Panc1 (cell line): ENCODE measurements around the gene OR2C3.

Experiments used
- SIN3A ChIP-seq: IDR thresholded peaks from 2 replicates; pipeline ENCODE4 v1.6.1; 2012; ENCODE audit warnings: low read depth, mild to moderate bottlenecking, low read length, moderate library complexity, borderline replicate concordance; ENCODE audit not compliant: insufficient read depth
- TF ChIP-seq, protein P1 (sequence below): fragments of 450-650 bp; IDR thresholded peaks from 2 replicates; pipeline ENCODE4 v1.5.1; 2017; ENCODE audit warnings: mild to moderate bottlenecking

DNA sequence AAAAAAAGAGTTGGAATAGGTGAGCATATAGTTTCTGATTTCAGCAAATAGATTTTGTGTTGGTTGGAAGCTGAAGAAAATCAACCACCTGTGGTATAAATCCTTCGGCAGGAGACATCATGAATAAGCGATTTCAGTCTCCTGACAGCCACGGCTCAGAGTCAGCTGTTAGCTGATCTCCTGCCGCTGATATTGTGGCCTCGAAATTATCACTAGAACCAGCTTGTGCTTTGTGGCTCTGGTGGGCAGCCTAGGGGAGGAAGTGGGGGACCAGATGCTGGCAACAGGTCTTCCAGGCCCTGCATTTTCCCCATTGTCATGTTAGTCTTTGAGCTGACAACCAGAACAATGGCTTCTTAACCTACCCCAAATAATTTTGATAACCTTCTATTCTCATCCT, 11.9 kb upstream of the OR2C3 start:
- TF ChIP-seq, protein P1, sequence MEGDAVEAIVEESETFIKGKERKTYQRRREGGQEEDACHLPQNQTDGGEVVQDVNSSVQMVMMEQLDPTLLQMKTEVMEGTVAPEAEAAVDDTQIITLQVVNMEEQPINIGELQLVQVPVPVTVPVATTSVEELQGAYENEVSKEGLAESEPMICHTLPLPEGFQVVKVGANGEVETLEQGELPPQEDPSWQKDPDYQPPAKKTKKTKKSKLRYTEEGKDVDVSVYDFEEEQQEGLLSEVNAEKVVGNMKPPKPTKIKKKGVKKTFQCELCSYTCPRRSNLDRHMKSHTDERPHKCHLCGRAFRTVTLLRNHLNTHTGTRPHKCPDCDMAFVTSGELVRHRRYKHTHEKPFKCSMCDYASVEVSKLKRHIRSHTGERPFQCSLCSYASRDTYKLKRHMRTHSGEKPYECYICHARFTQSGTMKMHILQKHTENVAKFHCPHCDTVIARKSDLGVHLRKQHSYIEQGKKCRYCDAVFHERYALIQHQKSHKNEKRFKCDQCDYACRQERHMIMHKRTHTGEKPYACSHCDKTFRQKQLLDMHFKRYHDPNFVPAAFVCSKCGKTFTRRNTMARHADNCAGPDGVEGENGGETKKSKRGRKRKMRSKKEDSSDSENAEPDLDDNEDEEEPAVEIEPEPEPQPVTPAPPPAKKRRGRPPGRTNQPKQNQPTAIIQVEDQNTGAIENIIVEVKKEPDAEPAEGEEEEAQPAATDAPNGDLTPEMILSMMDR = no peak
- no peak for TF ChIP-seq SIN3A
